GM18858 (cell line): ENCODE data around the gene NR1D2.
"Not testable (repeated sequence)": the region's sequence is repeated elsewhere in the genome, so short reads cannot be mapped to it uniquely, and the experiment has no call there.

ENCODE experiments used
- ATAC-seq: cut with Tn5 transposase; IDR thresholded peaks from one replicate; pipeline ENCODE4 v1.9.1; 2021; ENCODE audit not compliant: unreplicated experiment

NR1D2 gene

DNA sequence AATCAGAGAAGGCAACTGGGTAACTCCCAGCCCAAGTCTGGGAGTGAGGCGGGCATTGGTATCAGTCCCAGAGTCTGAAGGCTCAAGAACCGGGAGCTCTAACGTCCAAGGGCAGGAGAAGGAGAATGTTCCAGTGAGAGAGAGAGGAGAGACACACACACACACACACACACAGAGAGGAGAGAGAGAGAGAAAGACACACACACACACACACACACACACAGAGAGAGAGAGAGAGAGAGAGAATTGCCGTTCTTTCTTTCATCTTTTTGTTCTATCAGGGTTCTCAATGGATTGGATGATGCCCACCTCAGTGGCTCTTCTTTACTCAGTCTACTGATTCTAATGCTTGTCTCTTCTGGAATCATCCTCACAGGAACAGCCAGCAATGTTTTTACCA is 57.0 kb downstream of the NR1D2 start:
- no peak for ATAC-seq

DNA sequence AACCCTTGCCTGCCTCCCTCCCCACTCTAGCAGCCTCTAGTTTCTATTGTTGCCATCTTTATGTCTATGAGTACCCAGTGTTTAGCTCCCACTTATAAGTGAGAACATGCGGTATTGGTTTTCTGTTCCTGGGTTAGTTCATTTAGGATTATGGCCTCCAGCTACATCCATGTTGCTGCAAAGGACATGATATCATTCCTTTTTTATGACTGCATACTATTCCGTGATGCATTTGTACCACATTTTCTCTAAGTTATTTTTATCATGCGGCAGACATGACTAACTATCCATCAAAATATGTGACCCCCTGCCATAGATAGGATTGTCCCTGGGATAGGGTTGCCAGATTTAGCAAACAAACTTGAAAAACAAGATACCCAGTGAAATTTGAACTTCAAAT is 58.4 kb downstream of the NR1D2 start:
- ATAC-seq = no peak

DNA sequence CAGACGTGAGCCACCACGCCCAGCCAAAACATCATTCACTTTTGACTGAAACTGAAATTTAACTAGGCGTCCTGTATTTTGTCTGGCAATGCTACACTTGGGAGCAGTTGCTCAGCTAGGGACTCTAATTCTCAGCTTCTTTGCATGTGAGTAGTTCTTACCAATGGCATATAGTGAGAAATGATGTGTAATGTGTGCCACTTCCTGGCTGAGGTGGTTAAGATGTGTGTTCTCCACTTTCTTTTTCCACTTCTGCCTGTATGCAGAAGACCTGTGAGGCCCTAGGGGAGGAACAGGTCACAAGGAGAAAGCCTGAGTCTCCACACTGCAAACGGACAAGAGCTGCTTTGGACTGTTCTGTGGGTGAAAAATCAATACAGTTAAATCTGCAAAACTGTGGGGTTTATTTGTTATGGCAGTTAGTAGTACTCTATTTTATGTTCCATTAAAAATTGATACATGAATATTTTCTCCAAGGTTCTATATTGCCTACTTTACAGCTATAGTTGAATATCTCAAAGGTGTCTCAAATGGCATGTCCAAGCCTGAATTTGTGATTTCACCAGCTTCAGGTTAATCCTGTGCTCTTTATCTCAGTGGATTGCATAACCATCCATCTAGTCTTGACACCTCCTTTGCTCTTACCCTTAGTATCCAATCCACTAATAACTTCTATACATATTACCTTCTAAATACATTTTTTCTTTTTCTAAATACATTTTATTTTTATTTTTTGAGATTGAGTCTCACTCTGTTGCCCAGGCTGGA is 59.3 kb downstream of the NR1D2 start:
- peak; percentile 95 for ATAC-seq

DNA sequence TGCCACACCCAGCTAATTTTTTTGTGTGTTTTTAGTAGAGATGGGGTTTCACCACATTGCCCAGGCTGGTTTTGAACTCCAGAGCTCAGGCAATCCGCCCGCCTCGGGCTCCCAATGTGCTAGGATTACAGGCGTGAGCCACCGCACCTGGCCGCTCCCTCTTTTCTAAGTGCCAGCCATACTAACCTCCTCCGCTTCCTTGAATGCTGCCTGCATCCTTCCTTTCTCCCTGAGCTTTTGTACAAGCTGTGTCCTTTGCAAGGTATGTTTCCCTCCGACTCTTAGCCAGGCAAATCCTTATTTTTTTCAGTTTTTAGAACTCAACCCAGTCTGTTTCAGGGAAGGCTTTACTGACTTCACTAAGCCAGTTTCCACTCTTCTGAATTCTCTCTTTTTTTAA is 60.6 kb downstream of the NR1D2 start:
- ATAC-seq = no peak

DNA sequence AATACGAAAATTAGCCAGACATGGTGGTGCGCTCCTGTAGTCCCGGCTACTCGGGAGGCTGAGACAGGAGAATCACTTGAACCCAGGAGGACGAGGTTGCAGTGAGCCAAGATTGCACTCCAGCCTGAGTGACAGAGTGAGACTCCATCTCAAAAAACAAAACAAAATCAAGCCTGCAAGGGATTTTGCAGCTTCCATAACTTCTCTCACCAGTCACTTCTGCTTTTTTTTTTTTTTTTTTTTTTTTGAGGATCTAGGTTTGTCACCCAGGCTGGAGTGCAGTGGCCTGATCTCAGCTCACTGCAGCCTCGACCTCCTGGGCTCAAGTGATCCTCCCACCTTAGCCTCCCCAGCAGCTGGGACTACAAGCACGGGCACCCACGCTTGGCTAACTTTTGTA is 65.7 kb downstream of the NR1D2 start:
- not testable (repeated sequence) for ATAC-seq

DNA sequence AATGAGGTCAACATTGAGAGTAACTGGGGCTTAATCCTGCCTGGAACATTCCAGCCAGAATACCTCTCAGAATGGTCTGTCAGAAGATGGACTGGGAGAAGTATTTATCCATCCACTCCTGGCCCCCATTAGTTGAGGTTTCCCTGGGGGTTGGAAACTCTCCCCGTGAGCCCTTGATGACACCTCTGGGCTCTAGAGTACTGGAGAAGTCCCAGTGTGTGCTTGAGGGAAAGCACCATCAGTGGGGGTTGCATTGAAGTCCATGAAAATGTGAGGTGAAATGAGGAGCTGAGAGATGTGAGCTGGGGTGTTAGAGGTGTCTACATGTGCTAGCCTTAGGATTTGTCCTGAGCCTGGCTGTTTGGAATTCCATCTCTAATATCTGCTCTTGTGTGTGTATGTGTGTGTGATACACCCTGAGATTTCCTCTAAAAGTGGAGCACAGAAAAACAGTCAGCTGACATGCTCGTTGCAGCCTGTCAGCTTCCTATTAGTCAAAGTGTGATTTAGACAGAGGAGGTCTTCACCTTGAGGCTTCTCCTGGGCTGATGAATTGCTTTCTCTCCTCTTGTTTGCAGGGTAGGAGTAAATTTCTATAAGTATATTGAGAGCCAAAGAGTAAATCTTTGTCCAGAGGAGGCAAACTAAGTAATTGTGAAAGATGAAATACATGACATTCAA is 67.6 kb downstream of the NR1D2 start:
- no peak for ATAC-seq

DNA sequence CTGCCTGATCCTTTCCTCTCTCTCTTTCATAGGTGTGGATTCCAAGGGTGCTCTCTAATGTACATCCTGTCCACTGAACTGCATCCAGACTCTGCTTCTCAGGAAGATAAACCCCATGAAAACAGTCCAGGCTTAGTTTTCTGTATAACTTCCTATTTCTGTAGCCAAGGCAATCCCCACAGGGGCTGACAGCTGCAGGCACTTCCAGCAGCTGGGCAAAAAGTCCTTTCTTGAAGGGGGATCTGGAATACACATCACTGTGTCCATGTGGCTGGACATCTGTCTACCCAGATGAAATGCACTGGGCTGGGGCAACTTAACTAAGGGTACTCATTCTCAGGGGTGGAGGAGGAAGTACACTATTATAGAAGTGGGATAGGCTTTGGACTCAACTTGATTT is 72.2 kb downstream of the NR1D2 start:
- no peak for ATAC-seq

DNA sequence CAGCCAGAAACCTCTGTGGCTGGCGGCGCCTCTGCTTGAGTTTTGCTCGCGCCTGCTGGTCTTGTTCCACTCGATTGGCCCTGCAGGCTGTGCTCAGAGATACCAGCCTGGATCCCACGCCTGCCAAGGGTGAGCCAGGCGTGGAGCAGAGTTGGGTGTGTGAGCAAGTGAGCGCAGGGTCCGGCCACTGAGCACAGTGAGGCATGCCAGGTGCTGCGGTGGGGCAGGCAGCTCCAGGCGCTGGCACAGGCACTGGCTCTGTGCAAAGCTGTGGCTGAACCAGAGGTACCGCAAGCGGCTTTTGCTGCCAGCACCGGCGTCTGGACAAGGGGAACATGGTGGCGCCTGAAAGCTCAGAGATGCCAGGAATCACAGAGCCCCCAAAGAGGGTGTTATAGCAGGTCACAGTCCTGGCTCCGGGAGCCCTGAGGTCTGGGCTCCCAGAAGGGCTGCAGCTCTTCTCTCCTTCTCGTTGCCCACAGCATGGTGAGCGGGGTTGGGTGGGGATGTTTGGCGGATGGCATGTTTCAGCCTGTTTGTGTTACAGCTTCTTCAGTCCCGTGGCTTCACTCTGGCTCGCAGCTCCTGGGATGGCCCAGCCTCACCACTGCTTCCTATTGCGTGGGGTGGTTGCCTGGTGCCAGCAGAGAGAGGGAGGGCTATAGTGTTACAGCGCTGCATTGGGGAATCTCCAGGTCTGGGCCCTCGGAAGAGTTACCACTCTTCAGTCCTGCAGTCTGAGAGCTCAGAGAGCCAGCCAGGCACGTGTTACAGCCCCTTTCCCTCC is 73.9 kb downstream of the NR1D2 start:
- no peak for ATAC-seq

DNA sequence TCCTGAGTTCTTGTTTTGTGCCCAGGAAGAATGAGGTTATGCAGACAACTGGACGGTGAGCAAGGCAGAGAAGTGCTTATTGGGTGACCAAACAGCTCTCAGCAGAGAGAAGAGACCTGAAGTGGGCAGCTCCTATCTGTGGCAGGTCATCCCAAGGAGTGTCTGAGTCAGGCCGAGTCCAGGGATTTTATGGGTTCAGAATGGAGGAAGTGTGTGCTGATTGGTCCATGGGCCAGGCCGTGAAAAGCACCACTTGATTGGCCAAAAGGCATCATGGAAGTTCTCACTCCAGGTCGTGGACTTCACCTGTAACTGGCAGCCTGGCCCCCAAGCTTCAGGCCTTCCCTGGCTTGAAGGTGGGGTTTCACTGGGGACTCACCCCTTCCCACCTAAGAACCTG is 74.5 kb downstream of the NR1D2 start:
- no peak for ATAC-seq

DNA sequence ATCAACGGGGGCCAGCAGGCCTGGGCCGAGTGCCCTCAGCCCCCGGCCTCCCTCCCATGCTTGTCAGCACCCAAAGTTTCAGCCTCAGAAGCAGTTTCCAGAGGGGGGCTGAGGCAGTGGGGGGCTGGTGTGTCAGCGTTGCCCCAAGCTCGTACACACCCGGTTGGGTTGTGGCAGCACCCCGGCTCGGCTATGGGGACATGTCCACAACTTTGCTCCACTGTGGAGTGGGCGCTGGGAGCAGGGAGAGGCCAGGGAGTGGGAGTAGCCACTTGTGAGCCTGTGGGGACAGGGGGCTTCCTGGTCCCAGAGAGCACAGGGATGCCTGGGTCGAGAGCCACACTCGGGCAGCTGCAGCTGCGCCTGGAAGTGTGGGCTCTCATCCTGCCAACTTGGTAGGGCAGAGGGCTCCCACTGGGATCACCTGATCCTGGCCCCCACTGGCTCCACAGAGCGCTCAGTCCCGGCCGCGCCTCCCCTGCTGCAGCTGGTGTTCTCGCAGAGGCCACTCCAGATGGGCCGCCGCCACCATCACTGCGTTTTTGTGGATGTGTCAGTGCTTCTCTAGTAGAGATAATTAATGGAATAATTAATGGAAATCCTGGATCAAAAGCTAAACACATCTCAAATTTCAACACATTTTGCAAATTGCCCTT is 75.1 kb downstream of the NR1D2 start:
- no peak for ATAC-seq

DNA sequence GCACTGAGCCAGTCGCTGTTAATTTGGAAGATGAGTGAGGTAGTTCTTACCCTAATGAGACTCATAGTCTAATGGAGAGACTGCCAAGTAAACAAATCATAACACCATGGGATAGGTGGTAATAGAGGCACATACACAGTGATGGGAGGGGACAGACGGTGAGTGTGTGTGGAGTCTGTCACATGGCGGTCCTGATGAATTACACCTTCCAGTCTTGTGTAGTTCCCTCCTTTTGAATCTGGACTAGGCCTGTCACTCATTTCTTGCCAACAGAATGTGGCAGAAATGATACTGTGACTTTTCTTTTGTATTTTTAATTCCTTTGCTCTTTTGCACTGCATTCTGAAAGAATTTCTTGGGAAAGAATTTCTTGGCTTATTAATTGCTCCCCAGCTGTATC is 78.1 kb downstream of the NR1D2 start:
- no peak for ATAC-seq

DNA sequence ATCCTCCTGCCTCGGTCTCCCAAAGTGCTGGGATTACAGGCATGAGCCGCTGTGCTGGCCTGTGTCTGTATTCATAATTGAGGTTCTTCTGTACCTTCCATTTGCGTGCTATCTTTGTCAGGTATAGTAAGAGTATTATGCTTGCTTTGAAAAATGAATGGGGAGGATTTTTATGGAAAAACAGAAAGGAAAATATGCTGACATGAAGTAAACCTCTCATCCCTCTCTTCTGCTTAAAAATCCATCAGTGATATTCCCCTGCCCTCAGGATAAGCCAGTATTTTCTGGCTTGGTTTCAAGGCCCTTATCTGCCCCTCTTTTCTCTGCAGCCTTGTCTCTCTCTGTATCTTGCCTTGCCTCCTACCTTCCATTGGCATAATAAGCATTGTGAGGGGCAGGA is 80.7 kb downstream of the NR1D2 start:
- no peak for ATAC-seq

DNA sequence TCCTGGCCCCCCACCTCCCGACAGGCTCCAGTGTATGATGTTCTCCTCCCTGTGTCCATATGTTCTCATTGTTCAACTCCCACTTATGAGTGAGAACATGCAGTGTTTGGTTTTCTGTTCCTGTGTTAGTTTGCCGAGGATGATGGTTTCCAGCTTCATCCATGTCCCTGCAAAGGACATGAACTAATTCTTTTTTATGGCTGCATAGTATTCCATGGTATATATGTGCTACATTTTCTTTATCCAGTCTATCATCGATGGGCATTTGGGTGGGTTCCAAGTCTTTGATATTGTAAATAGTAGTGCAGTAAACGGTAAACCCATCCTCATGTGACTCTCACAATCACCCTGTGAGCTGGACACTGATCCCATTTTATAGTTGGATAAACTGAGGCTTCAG is 81.6 kb downstream of the NR1D2 start:
- ATAC-seq = not testable (repeated sequence)

DNA sequence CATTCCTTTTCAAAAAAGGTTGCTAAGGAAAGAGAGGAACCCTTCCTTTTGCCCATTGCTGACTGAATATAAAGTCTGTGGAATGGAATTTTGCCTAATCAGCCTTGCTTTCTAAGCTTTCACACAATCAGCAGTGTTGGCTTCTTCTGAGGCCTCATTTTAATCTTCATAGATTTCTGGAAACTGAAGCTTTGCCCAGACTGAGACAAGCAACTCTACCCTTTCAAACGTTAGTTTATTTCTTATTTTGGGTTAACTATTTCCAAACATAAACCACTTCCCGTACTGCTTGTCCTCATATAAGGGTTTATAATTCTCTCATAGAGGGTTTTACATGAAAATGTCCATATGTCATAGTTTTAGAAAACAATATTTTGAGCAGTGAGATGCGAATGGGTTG is 82.9 kb downstream of the NR1D2 start:
- ATAC-seq = no peak
